ENCODE measurements around the gene KLF12.
A peak's percentile ranks its signal among the peaks of the same experiment; 100 is the strongest.

Gene KLF12

GRCh38 chr13:74135326-74136083 lies 1.3 kb upstream of the KLF12 start:
- peak; percentile 17 to 51 for DNase-seq (ENCODE audit: low read depth in 2 of 2)

- DNase-seq (ENCODE audit: low read depth in 2 of 2) = peak; percentile 50 to 57
Measured at GRCh38 chr13:74134777-74135325, 647 bp upstream of the KLF12 start.

GRCh38 chr13:74133657-74134201 lies 475 bp downstream of the KLF12 start:
- peak; percentile 58 to 69 for DNase-seq (ENCODE audit: low read depth in 2 of 2)

GRCh38 chr13:74132776-74133656 lies 1.2 kb downstream of the KLF12 start:
- DNase-seq (ENCODE audit: low read depth in 2 of 2) = peak; percentile 10 to 15

- DNase-seq (ENCODE audit: low read depth in 2 of 2) = no peak
Measured at GRCh38 chr13:74132152-74132775, 1.9 kb downstream of the KLF12 start.

- DNase-seq (ENCODE audit: low read depth in 2 of 2) = no peak
Measured at GRCh38 chr13:74131227-74131626, 3.0 kb downstream of the KLF12 start.

- DNase-seq (ENCODE audit: low read depth in 2 of 2) = no peak
Measured at GRCh38 chr13:74129500-74130191, 4.6 kb downstream of the KLF12 start.

GRCh38 chr13:74128156-74128767 lies 5.9 kb downstream of the KLF12 start:
- DNase-seq (ENCODE audit: low read depth in 2 of 2) = peak in 1 of 2 experiments; percentile 35

GRCh38 chr13:74118328-74118727 lies 15.9 kb downstream of the KLF12 start:
- no peak for DNase-seq (ENCODE audit: low read depth in 2 of 2)

GRCh38 chr13:74117207-74117705 lies 16.9 kb downstream of the KLF12 start:
- DNase-seq (ENCODE audit: low read depth in 2 of 2) = no peak

GRCh38 chr13:74115133-74115532 lies 19.1 kb downstream of the KLF12 start:
- no peak for DNase-seq (ENCODE audit: low read depth in 2 of 2)

GRCh38 chr13:74114641-74115040 lies 19.6 kb downstream of the KLF12 start:
- no peak for DNase-seq (ENCODE audit: low read depth in 2 of 2)

GRCh38 chr13:74114202-74114601 lies 20.0 kb downstream of the KLF12 start:
- DNase-seq (ENCODE audit: low read depth in 2 of 2) = no peak

GRCh38 chr13:74111901-74112824 lies 22.0 kb downstream of the KLF12 start:
- DNase-seq (ENCODE audit: low read depth in 2 of 2) = no peak

GRCh38 chr13:74111399-74111798 lies 22.8 kb downstream of the KLF12 start:
- no peak for DNase-seq (ENCODE audit: low read depth in 2 of 2)

GRCh38 chr13:74110053-74110452 lies 24.2 kb downstream of the KLF12 start:
- DNase-seq (ENCODE audit: low read depth in 2 of 2) = no peak

GRCh38 chr13:74107598-74107997 lies 26.6 kb downstream of the KLF12 start:
- no peak for DNase-seq (ENCODE audit: low read depth in 2 of 2)

GRCh38 chr13:74105871-74106270 lies 28.3 kb downstream of the KLF12 start:
- DNase-seq (ENCODE audit: low read depth in 2 of 2) = no peak

- DNase-seq (ENCODE audit: low read depth in 2 of 2) = no peak
Measured at GRCh38 chr13:74104661-74105275, 29.4 kb downstream of the KLF12 start.
